HepG2 (cell line): ENCODE measurements around the gene GMEB2. TPM values are rescaled to one million over a fixed set of nuclear protein-coding genes. Genes with fewer than 3 reads are reported as not detected.

Experiments used
- CENPX ChIP-seq: sonication (generic); formaldehyde crosslinking; IDR thresholded peaks from 2 replicates; pipeline ENCODE4 v1.9.0; 2021; ENCODE audit warnings: mild to moderate bottlenecking, missing genetic modification reagents, moderate library complexity
- EEA1 ChIP-seq: sonication (generic); formaldehyde crosslinking; IDR thresholded peaks from 2 replicates; pipeline ENCODE4 v1.5.1; 2020; ENCODE audit warnings: mild to moderate bottlenecking, missing genetic modification reagents, borderline replicate concordance
- KDM5B ChIP-seq: sonication (generic); formaldehyde crosslinking; IDR thresholded peaks from 2 replicates; pipeline ENCODE4 v1.4.0; 2020; ENCODE audit warnings: missing genetic modification reagents, mild to moderate bottlenecking, borderline replicate concordance
- KLF12 ChIP-seq: sonication (generic); formaldehyde crosslinking; IDR thresholded peaks from 2 replicates; pipeline ENCODE4 v1.4.0; 2020; ENCODE audit warnings: missing genetic modification reagents, borderline replicate concordance
- PAF1 ChIP-seq: IDR thresholded peaks from 2 replicates; pipeline ENCODE4 v1.6.1; 2016; ENCODE audit warnings: missing genetic modification reagents, missing compliant biosample characterization
- PAWR ChIP-seq: sonication (generic); formaldehyde crosslinking; IDR thresholded peaks from 2 replicates; pipeline ENCODE4 v1.4.0; 2020; ENCODE audit warnings: missing genetic modification reagents, mild to moderate bottlenecking, borderline replicate concordance
- ZNF331 ChIP-seq: sonication (generic); formaldehyde crosslinking; IDR thresholded peaks from 2 replicates; pipeline ENCODE4 v1.4.0; 2020; ENCODE audit warnings: missing genetic modification reagents
- ZNF441 ChIP-seq: sonication (generic); formaldehyde crosslinking; IDR thresholded peaks from 2 replicates; pipeline ENCODE4 v1.7.0; 2021; ENCODE audit warnings: missing genetic modification reagents, borderline replicate concordance
- ZNF569 ChIP-seq: sonication (generic); formaldehyde crosslinking; IDR thresholded peaks from 2 replicates; pipeline ENCODE4 v1.5.0; 2020; ENCODE audit warnings: mild to moderate bottlenecking, missing genetic modification reagents, moderate library complexity, borderline replicate concordance
- ZNF776 ChIP-seq: sonication (generic); formaldehyde crosslinking; IDR thresholded peaks from 2 replicates; pipeline ENCODE4 v1.4.0; 2020; ENCODE audit warnings: mild to moderate bottlenecking, missing genetic modification reagents
- polyA plus RNA-seq, 8 experiments: library from polyadenylated mRNA; depleted of rRNA in 3 of 8; stranded (reverse) in 7 of 8; unstranded in 1 of 8; fragments of >200 nt; fragmentation: Illumina TruSeq in 4 of 8; extraction: Trizol in 4 of 8; gene quantifications; 2 replicates each; pipeline versions ENCODE4 v1.2.1 to v1.2.3, GENCODE V29; 2011 to 2016; ENCODE audit warnings: low read depth in 4 of 8, missing spikeins in 1 of 8, mixed read lengths in 1 of 8; ENCODE audit not compliant: insufficient read depth in 1 of 8
- total RNA-seq, 5 experiments: library from RNA; depleted of rRNA; stranded (reverse); fragments of >200 nt; fragmentation: Illumina TruSeq; extraction: Trizol; gene quantifications; 2 replicates each; pipeline ENCODE4 v1.2.3, GENCODE V29; 2016; ENCODE audit warnings: low read depth in 1 of 5
- TF ChIP-seq, protein P1 (sequence below), 2 experiments: fragments of 450-650 bp in 1 of 2; sonication (generic) in 1 of 2; formaldehyde crosslinking; IDR thresholded peaks; 2 replicates each; pipeline versions ENCODE4 v1.5.0 to v1.8.0; 2020 to 2022; ENCODE audit warnings: mild to moderate bottlenecking in 1 of 2, missing genetic modification reagents in 1 of 2
- TF ChIP-seq, protein P2 (sequence below): sonication (generic); formaldehyde crosslinking; IDR thresholded peaks from one replicate; pipeline ENCODE4 v1.5.1; 2020; ENCODE audit warnings: mild to moderate bottlenecking, missing genetic modification reagents; ENCODE audit errors: not compliant biosample characterization
- TF ChIP-seq, protein P3 (sequence below): sonication (generic); formaldehyde crosslinking; IDR thresholded peaks from 2 replicates; pipeline ENCODE4 v1.5.1; 2020; ENCODE audit warnings: missing genetic modification reagents, mild to moderate bottlenecking, borderline replicate concordance
- TF ChIP-seq, protein P4 (sequence below): sonication (generic); formaldehyde crosslinking; IDR thresholded peaks from 2 replicates; pipeline ENCODE4 v1.4.0; 2020; ENCODE audit warnings: missing genetic modification reagents

GMEB2 gene
- total and polyA plus RNA-seq, 2 of the 13 experiments (the other 11 are each of a cell fraction or from before 2014, with no cell fraction given), result 10.6 to 12.4 TPM

DNA sequence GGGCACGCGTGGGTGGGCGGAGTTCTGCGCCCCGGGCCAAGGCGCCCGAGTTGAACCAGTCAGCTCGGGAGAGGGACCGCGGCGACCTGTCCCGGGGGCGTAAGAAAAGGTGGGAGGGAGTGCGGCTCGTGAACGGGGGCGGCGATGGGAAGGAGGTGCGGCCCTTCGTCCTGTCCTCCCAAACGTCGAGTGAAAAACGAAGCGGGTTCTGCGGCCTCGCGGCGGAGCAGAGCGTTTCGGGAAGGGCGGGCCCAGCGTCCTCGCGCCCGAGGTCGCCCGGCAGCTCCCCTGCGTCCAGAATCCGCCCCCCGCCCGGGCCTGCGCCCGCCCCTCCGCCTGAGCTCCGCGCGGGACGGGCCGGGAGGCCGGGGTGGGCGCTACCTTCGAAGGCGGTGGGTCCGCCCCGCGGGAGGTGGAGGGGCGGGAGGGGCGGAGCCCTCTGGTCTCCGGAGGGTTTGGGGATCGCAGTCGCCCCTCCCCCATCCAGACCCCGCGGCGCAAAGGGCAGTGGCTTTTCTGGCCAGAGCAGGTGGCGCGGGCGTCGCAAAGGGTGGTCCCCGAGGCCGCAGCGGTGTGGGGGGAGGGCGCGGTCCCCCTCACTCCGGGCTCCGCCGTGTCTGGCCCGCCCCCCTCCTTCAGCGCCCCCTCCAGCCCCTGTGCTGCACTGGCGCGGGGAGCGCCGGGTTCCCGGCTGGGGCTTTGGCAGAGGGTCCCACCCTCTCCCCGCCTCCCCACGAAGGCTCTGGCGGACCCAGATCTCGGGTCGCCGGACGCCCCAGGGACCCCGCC is 25.5 kb upstream of the GMEB2 start (continued):
- no peak for TF ChIP-seq PAWR (CRISPR knock-in tag)
- TF ChIP-seq, protein P1, sequence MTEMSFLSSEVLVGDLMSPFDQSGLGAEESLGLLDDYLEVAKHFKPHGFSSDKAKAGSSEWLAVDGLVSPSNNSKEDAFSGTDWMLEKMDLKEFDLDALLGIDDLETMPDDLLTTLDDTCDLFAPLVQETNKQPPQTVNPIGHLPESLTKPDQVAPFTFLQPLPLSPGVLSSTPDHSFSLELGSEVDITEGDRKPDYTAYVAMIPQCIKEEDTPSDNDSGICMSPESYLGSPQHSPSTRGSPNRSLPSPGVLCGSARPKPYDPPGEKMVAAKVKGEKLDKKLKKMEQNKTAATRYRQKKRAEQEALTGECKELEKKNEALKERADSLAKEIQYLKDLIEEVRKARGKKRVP (CRISPR knock-in tag; IDR thresholded peaks at IDR 0.05), result no peak
- no peak for TF ChIP-seq PAF1 (CRISPR knock-in tag)
- TF ChIP-seq, protein P2, sequence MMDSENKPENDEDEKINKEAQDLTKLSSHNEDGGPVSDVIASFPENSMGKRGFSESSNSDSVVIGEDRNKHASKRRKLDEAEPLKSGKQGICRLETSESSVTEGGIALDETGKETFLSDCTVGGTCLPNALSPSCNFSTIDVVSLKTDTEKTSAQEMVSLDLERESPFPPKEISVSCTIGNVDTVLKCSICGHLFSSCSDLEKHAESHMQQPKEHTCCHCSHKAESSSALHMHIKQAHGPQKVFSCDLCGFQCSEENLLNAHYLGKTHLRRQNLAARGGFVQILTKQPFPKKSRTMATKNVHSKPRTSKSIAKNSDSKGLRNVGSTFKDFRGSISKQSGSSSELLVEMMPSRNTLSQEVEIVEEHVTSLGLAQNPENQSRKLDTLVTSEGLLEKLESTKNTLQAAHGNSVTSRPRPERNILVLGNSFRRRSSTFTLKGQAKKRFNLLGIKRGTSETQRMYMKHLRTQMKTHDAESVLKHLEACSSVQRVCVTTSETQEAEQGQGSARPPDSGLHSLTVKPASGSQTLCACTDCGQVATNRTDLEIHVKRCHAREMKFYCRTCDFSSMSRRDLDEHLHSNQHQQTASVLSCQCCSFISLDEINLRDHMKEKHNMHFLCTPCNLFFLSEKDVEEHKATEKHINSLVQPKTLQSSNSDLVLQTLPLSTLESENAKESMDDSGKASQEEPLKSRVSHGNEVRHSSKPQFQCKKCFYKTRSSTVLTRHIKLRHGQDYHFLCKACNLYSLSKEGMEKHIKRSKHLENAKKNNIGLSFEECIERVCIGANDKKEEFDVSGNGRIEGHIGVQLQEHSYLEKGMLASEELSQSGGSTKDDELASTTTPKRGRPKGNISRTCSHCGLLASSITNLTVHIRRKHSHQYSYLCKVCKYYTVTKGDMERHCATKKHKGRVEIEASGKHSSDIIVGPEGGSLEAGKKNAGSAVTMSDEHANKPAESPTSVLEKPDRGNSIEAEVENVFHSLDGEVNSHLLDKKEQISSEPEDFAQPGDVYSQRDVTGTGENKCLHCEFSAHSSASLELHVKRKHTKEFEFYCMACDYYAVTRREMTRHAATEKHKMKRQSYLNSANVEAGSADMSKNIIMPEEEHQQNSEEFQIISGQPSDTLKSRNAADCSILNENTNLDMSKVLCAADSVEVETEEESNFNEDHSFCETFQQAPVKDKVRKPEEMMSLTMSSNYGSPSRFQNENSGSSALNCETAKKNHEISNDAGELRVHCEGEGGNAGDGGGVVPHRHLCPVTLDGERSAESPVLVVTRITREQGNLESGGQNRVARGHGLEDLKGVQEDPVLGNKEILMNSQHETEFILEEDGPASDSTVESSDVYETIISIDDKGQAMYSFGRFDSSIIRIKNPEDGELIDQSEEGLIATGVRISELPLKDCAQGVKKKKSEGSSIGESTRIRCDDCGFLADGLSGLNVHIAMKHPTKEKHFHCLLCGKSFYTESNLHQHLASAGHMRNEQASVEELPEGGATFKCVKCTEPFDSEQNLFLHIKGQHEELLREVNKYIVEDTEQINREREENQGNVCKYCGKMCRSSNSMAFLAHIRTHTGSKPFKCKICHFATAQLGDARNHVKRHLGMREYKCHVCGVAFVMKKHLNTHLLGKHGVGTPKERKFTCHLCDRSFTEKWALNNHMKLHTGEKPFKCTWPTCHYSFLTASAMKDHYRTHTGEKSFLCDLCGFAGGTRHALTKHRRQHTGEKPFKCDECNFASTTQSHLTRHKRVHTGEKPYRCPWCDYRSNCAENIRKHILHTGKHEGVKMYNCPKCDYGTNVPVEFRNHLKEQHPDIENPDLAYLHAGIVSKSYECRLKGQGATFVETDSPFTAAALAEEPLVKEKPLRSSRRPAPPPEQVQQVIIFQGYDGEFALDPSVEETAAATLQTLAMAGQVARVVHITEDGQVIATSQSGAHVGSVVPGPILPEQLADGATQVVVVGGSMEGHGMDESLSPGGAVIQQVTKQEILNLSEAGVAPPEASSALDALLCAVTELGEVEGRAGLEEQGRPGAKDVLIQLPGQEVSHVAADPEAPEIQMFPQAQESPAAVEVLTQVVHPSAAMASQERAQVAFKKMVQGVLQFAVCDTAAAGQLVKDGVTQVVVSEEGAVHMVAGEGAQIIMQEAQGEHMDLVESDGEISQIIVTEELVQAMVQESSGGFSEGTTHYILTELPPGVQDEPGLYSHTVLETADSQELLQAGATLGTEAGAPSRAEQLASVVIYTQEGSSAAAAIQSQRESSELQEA, result no peak
- TF ChIP-seq EEA1 (CRISPR knock-in tag), result no peak; the same call in 1 of the 2 replicates
- TF ChIP-seq, protein P3, sequence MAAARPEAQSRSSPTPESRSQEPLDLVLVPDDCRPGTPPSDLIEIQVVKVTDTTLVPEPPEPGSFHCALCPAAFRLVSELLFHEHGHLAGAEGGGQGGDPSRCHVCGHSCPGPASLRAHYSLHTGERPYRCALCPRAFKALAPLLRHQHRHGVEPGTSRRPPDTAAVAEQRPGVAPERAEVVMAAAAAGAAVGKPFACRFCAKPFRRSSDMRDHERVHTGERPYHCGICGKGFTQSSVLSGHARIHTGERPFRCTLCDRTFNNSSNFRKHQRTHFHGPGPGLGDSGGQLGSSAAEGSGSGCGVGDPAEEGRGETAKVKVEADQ (CRISPR knock-in tag), result no peak
- peak; percentile 48 for TF ChIP-seq ZNF776
- peak; percentile 43 for TF ChIP-seq KDM5B (CRISPR knock-in tag)
- TF ChIP-seq ZNF569 (CRISPR knock-in tag), result 0 out of 2 replicates have a peak, but pooled peaks have one; percentile 12
- TF ChIP-seq ZNF441 (CRISPR knock-in tag), result no peak; the same call in 1 of the 2 replicates
- TF ChIP-seq CENPX (CRISPR knock-in tag), result no peak
- TF ChIP-seq, protein P4, sequence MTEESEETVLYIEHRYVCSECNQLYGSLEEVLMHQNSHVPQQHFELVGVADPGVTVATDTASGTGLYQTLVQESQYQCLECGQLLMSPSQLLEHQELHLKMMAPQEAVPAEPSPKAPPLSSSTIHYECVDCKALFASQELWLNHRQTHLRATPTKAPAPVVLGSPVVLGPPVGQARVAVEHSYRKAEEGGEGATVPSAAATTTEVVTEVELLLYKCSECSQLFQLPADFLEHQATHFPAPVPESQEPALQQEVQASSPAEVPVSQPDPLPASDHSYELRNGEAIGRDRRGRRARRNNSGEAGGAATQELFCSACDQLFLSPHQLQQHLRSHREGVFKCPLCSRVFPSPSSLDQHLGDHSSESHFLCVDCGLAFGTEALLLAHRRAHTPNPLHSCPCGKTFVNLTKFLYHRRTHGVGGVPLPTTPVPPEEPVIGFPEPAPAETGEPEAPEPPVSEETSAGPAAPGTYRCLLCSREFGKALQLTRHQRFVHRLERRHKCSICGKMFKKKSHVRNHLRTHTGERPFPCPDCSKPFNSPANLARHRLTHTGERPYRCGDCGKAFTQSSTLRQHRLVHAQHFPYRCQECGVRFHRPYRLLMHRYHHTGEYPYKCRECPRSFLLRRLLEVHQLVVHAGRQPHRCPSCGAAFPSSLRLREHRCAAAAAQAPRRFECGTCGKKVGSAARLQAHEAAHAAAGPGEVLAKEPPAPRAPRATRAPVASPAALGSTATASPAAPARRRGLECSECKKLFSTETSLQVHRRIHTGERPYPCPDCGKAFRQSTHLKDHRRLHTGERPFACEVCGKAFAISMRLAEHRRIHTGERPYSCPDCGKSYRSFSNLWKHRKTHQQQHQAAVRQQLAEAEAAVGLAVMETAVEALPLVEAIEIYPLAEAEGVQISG (CRISPR knock-in tag), result peak; percentile 54
- TF ChIP-seq ZNF331 (CRISPR knock-in tag), result no peak
- peak; percentile 93 for TF ChIP-seq KLF12 (CRISPR knock-in tag)
